ENCODE results near the gene SLC25A30.
"Not testable (repeated sequence)": the region's sequence is repeated elsewhere in the genome, so short reads cannot be mapped to it uniquely, and the experiment has no call there.

SLC25A30 gene

GRCh38 chr13:45398877-45399276 lies 19.3 kb downstream of the SLC25A30 start:
- TF ChIP-seq CTCF (IDR thresholded peaks at IDR 0.05; ENCODE audit: borderline replicate concordance, control extremely low read depth, extremely low read depth, insufficient read depth, missing control alignments), result no peak
- in situ Hi-C loops (cut with MboI; ENCODE audit: low sequenced_read_pairs, unreplicated experiment), result no loop called here
- DNase-seq (ENCODE audit: low spot score), result no peak

GRCh38 chr13:45396533-45397095 lies 21.6 kb downstream of the SLC25A30 start:
- in situ Hi-C loops (cut with MboI; ENCODE audit: low sequenced_read_pairs, unreplicated experiment), result no loop called here
- no peak for DNase-seq (ENCODE audit: low spot score)
- TF ChIP-seq CTCF (IDR thresholded peaks at IDR 0.05; ENCODE audit: borderline replicate concordance, control extremely low read depth, extremely low read depth, insufficient read depth, missing control alignments), result no peak

- DNase-seq (ENCODE audit: low spot score), result peak; percentile 64
- in situ Hi-C loops (cut with MboI; ENCODE audit: low sequenced_read_pairs, unreplicated experiment), result no loop called here
Observed at GRCh38 chr13:45393941-45394570, 24.1 kb downstream of the SLC25A30 start.

GRCh38 chr13:45392811-45393210 lies 25.4 kb downstream of the SLC25A30 start:
- TF ChIP-seq CTCF (IDR thresholded peaks at IDR 0.05; ENCODE audit: borderline replicate concordance, control extremely low read depth, extremely low read depth, insufficient read depth, missing control alignments), result no peak
- DNase-seq (ENCODE audit: low spot score), result no peak
- in situ Hi-C loops (cut with MboI; ENCODE audit: low sequenced_read_pairs, unreplicated experiment), result no loop called here

More at GRCh38 chr13:45393941-45394570, 24.1 kb downstream of the SLC25A30 start:
- TF ChIP-seq CTCF (IDR thresholded peaks at IDR 0.05; ENCODE audit: borderline replicate concordance, control extremely low read depth, extremely low read depth, insufficient read depth, missing control alignments), result peak; percentile 67

GRCh38 chr13:45391926-45392325 lies 26.2 kb downstream of the SLC25A30 start:
- in situ Hi-C loops (cut with MboI; ENCODE audit: low sequenced_read_pairs, unreplicated experiment), result no loop called here
- TF ChIP-seq CTCF (IDR thresholded peaks at IDR 0.05; ENCODE audit: borderline replicate concordance, control extremely low read depth, extremely low read depth, insufficient read depth, missing control alignments), result no peak
- no peak for DNase-seq (ENCODE audit: low spot score)

- in situ Hi-C loops (cut with MboI; ENCODE audit: low sequenced_read_pairs, unreplicated experiment), result not testable (repeated sequence)
Observed at GRCh38 chr13:45391128-45391527, 27.0 kb downstream of the SLC25A30 start.

GRCh38 chr13:45390348-45390747 lies 27.8 kb downstream of the SLC25A30 start:
- in situ Hi-C loops (cut with MboI; ENCODE audit: low sequenced_read_pairs, unreplicated experiment); DNase-seq (ENCODE audit: low spot score): not testable (repeated sequence)

More at GRCh38 chr13:45391128-45391527, 27.0 kb downstream of the SLC25A30 start:
- DNase-seq (ENCODE audit: low spot score), result not testable (repeated sequence)
